Liver (tissue), 9 donors: Measurements from ENCODE around the gene MRPS18B. TPM values are rescaled to one million over a fixed set of nuclear protein-coding genes. Genes with fewer than 3 reads are reported as not detected.

Experiments
- DNase-seq: peaks from one replicate; pipeline ENCODE4 v3.0.0-alpha.2; 2017; ENCODE audit warnings: low spot score
- H3K27ac ChIP-seq, 2 donors: one replicate each; pipeline ENCODE4 v1.7.0; 2013; ENCODE audit warnings: inconsistent platforms in 2 of 2, low read length in 2 of 2, control low read depth in 1 of 2, low read depth in 1 of 2, mild to moderate bottlenecking in 1 of 2
- H3K27me3 ChIP-seq, 4 donors: one replicate each; pipeline versions ENCODE4 v1.6.1 to v1.7.0; 2013; ENCODE audit warnings: low read length in 3 of 4, inconsistent platforms in 1 of 4, mild to moderate bottlenecking in 1 of 4, moderate library complexity in 1 of 4; ENCODE audit not compliant: control insufficient read depth in 4 of 4, insufficient read depth in 4 of 4
- H3K36me3 ChIP-seq, 4 donors: one replicate each; pipeline versions ENCODE4 v1.6.1 to v1.7.0; 2013; ENCODE audit warnings: low read length in 3 of 4, mild to moderate bottlenecking in 3 of 4, low read depth in 1 of 4, moderate library complexity in 1 of 4; ENCODE audit not compliant: control insufficient read depth in 4 of 4, insufficient read depth in 3 of 4
- H3K4me1 ChIP-seq, 4 donors: one replicate each; pipeline versions ENCODE4 v1.6.1 to v1.7.0; 2013; ENCODE audit warnings: low read length in 3 of 4, mild to moderate bottlenecking in 3 of 4, moderate library complexity in 1 of 4; ENCODE audit not compliant: control insufficient read depth in 4 of 4, insufficient read depth in 4 of 4
- H3K4me3 ChIP-seq, 3 donors: one replicate each; pipeline versions ENCODE4 v1.6.1 to v1.7.0; 2013; ENCODE audit warnings: low read length in 3 of 3, control low read depth in 1 of 3, low read depth in 1 of 3, mild to moderate bottlenecking in 1 of 3
- H3K9ac ChIP-seq, 2 donors: one replicate each; pipeline ENCODE4 v1.7.0; 2013; ENCODE audit warnings: low read length in 2 of 2, mild to moderate bottlenecking in 2 of 2, moderate library complexity in 2 of 2, control low read depth in 1 of 2, low read depth in 1 of 2
- H3K9me3 ChIP-seq, 4 donors: one replicate each; pipeline versions ENCODE4 v1.6.1 to v1.7.0; 2013; ENCODE audit warnings: low read length in 3 of 4; ENCODE audit not compliant: control insufficient read depth in 4 of 4
- EGR1 ChIP-seq, 2 donors: IDR thresholded peaks; 2 replicates each; pipeline ENCODE4 v1.6.1; 2016 to 2018; ENCODE audit warnings: antibody characterized with exemption in 2 of 2, low read depth in 2 of 2
- FOXA1 ChIP-seq: IDR thresholded peaks from 2 replicates; pipeline ENCODE4 v1.6.1; 2016; ENCODE audit warnings: antibody characterized with exemption
- FOXA2 ChIP-seq: IDR thresholded peaks from 2 replicates; pipeline ENCODE4 v1.6.1; 2016; ENCODE audit warnings: antibody characterized with exemption
- GABPA ChIP-seq, 2 donors: IDR thresholded peaks in 1 of 2; conservative IDR thresholded peaks in 1 of 2; 2 replicates each; pipeline ENCODE4 v1.6.1; 2016; ENCODE audit warnings: antibody characterized with exemption in 2 of 2, mild to moderate bottlenecking in 1 of 2, moderate library complexity in 1 of 2
- HNF4A ChIP-seq, 2 donors: conservative IDR thresholded peaks; 2 replicates each; pipeline ENCODE4 v1.6.1; 2016; ENCODE audit warnings: antibody characterized with exemption in 2 of 2, mild to moderate bottlenecking in 2 of 2
- HNF4G ChIP-seq: IDR thresholded peaks from 2 replicates; pipeline ENCODE4 v1.6.1; 2016; ENCODE audit warnings: antibody characterized with exemption
- JUND ChIP-seq, 2 donors: IDR thresholded peaks; 2 replicates each; pipeline ENCODE4 v1.6.1; 2016; ENCODE audit warnings: antibody characterized with exemption in 2 of 2
- MAX ChIP-seq: IDR thresholded peaks from 2 replicates; pipeline ENCODE4 v1.6.1; 2016; ENCODE audit warnings: antibody characterized with exemption
- RAD21 ChIP-seq, 2 donors: IDR thresholded peaks; 2 replicates each; pipeline ENCODE4 v1.6.1; 2016; ENCODE audit warnings: antibody characterized with exemption in 2 of 2, mild to moderate bottlenecking in 2 of 2
- REST ChIP-seq: IDR thresholded peaks from 2 replicates; pipeline ENCODE4 v1.6.1; 2016; ENCODE audit warnings: antibody characterized with exemption, mild to moderate bottlenecking
- RXRA ChIP-seq, 2 donors: IDR thresholded peaks; 2 replicates each; pipeline ENCODE4 v1.6.1; 2017 to 2018; ENCODE audit warnings: antibody characterized with exemption in 2 of 2, mild to moderate bottlenecking in 1 of 2
- SP1 ChIP-seq: IDR thresholded peaks from 2 replicates; pipeline ENCODE4 v1.6.1; 2018; ENCODE audit warnings: antibody characterized with exemption, mild to moderate bottlenecking
- TAF1 ChIP-seq: conservative IDR thresholded peaks from 2 replicates; pipeline ENCODE4 v1.6.1; 2016; ENCODE audit warnings: antibody characterized with exemption, mild to moderate bottlenecking
- YY1 ChIP-seq: IDR thresholded peaks from 2 replicates; pipeline ENCODE4 v1.6.1; 2016; ENCODE audit warnings: antibody characterized with exemption, mild to moderate bottlenecking
- ZBTB33 ChIP-seq: IDR thresholded peaks from 2 replicates; pipeline ENCODE4 v1.6.1; 2016; ENCODE audit warnings: antibody characterized with exemption
- WGBS: extraction: QIAGEN DNeasy Blood & Tissue Kit; methylation state at CpG from one replicate; pipeline ENCODE4 v1.1.7; 2013; 5-methylcytosine and 5-hydroxymethylcytosine counted together
- polyA plus RNA-seq, 2 donors: library from polyadenylated mRNA; stranded (reverse) in 1 of 2; unstranded in 1 of 2; fragments of 200-250 nt in 1 of 2; fragments of >200 nt in 1 of 2; fragmentation: Nextera tagmentation in 1 of 2; extraction: Ambion mirVana in 1 of 2; gene quantifications; one replicate each; pipeline versions ENCODE4 v1.2.1 to v1.2.3, GENCODE V29; 2013 to 2015
- total RNA-seq, 2 donors: library from RNA; depleted of rRNA; stranded (reverse); fragments of >200 nt; gene quantifications; one replicate each; pipeline ENCODE4 v1.2.3, GENCODE V29; 2014
- donor health status: healthy.
- donor health status: healthy.
- donor health status: healthy.
- donor health status: healthy.
- donor health status: healthy.

Gene MRPS18B
- total and polyA plus RNA-seq, 4 donors = 50.5 to 81.9 (median 69.4) TPM

- Histone ChIP-seq H3K4me3 (peak overlapping the region; percentile 89 to 98 (median 92)), H3K27ac (peak overlapping the region; percentile 89 to 93), H3K9ac (peak overlapping the region; percentile 80 to 85), H3K27me3 (no peaks in the 10 kb centered on the region), H3K9me3 (no peaks in the 10 kb centered on the region), H3K36me3 (peaks cover 0 to 15% (median 13%) of the 10 kb centered on the region in 4 donors), H3K4me1 (peaks cover 2 to 20% (median 15%) of the 10 kb centered on the region in 4 donors)
- TF ChIP-seq RXRA (IDR thresholded peaks at IDR 0.05) (peak in 1 of 2 donors; percentile 37), SP1 (peak; percentile 30), MAX (no peak), RAD21 (IDR thresholded peaks at IDR 0.05) (no peak), HNF4G (no peak), FOXA2 (no peak), FOXA1 (no peak), YY1 (peak; percentile 78)
- DNase-seq = peak; percentile 76
- WGBS = under 1% methylated on average over 78 of the region's 78 CpGs
Observed at GRCh38 chr6:30647242-30648116, 29.8 kb downstream of the MRPS18B start.

DNA sequence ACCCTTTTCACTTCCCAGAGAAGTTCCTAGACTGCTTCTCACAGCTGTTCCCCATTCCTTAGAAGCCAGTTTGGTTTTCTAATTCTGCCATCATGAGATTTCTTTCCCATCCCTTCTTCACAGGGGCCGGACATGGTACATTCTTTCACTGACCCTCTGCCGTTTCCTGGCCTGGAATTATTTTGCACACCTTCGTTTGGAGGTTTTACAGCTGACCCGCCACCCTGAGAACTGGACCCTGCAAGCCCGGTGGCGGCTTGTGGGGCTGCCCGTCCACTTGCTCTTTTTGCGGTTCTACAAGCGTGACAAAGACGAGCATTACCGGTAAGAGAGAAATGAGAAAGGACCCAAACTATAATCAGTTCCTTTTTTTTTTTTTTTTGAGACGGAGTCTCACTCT, 33.5 kb downstream of the MRPS18B start:
- DNase-seq = no peak
- WGBS = 94% methylated on average over 12 of the region's 12 CpGs
- Histone ChIP-seq H3K27ac (no peak overlapping the region), H3K27me3 (no peaks in the 10 kb centered on the region), H3K4me1 (peaks cover 2 to 22% (median 15%) of the 10 kb centered on the region in 4 donors), H3K36me3 (peaks cover 4 to 46% (median 37%) of the 10 kb centered on the region in 4 donors), H3K9me3 (no peaks in the 10 kb centered on the region), H3K4me3 (no peak overlapping the region), H3K9ac (no peak overlapping the region)
- no peak for TF ChIP-seq FOXA1
- TF ChIP-seq TAF1 = no peak
- TF ChIP-seq RAD21 (IDR thresholded peaks at IDR 0.05) = no peak
- no peak for TF ChIP-seq SP1

DNA sequence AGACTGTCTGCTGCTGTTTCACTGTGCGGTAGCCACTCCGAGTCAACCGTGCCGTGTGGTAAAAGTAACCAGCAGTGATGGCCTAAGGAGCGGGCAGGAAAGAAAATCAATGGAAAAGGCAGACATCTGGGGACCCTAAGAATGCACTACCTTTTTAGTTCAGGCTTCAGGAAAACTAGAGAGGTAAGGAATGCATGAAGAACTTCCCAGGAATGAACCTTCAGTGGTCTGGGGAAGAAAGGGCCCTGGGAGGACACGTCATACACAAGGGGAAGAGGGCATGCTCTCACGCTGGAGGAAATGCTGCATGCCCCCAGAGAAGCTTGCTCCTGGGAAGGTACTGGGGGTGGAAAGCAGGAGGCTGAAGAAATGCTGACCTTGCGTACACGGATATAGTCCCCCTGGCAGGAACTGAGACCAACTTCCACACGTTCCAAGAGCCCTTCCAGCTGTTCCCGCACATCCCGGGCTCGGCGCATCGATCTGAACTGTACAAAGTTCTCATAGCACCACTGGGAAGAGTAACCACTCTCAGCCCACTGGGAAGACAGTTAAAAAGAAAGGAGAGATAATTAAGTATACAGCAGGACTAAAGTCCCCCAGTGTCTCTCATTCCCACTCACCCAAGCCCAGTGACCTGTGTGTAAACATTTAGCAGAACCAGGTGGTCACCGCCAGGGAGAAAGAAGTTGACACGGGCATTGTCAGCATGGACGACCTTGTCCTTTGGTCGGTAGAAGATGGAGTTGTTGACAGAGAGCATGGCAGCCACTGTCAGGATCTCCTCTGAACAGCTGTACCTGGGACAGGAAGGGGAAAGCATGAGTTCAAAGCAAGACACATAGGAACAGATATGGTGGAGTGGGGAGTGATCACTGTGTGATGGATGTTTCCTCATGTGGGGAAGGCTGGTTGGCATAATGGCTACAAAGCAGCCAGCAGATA, 37.4 kb downstream of the MRPS18B start:
- TF ChIP-seq GABPA (IDR thresholded peaks at IDR 0.05 in 1 of 2, conservative IDR thresholded peaks at IDR 0.05 in 1 of 2) (no peak), HNF4A (conservative IDR thresholded peaks at IDR 0.05) (peak; percentile 19 to 29)
- H3K27me3 ChIP-seq = no peaks in the 10 kb centered on the region
- peaks cover 0 to 8% (median 3%) of the 10 kb centered on the region in 4 donors for H3K4me1 ChIP-seq
- H3K9ac ChIP-seq = no peak overlapping the region
- H3K27ac ChIP-seq = no peak overlapping the region
- no peak overlapping the region for H3K4me3 ChIP-seq
- H3K36me3 ChIP-seq = peaks cover 16 to 74% (median 56%) of the 10 kb centered on the region in 4 donors
- H3K9me3 ChIP-seq = no peaks in the 10 kb centered on the region
- DNase-seq = no peak
- WGBS = 72% methylated on average over 19 of the region's 19 CpGs

DNA sequence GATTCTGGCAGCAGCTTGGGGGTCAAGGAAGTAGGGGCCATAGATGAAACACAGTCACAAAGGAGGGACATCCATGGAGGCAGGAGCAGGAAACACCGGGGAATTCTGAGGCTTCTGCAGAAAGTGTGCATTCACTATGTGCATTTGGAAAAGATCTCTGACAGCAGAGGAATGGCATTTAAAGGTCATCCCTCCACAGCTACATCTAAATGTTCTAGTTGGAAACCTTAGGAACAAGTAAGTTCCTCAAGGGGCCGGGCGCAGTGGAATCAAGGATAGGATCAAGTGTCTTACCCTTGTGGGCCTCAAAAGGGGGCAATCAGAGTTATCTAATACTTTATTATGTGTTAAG, 38.1 kb downstream of the MRPS18B start:
- no peak overlapping the region for H3K9ac ChIP-seq
- no peak overlapping the region for H3K27ac ChIP-seq
- no peak overlapping the region for H3K4me3 ChIP-seq
- no peak for DNase-seq
- H3K9me3 ChIP-seq = no peaks in the 10 kb centered on the region
- peaks cover 16 to 76% (median 60%) of the 10 kb centered on the region in 4 donors for H3K36me3 ChIP-seq
- peaks cover 0 to 8% (median 3%) of the 10 kb centered on the region in 4 donors for H3K4me1 ChIP-seq
- H3K27me3 ChIP-seq = no peaks in the 10 kb centered on the region
- 96% methylated on average over 3 of the region's 3 CpGs for WGBS
- no peak for TF ChIP-seq FOXA1
- TF ChIP-seq HNF4A (conservative IDR thresholded peaks at IDR 0.05) = no peak
- no peak for TF ChIP-seq HNF4G
- no peak for TF ChIP-seq YY1
- no peak for TF ChIP-seq ZBTB33
- TF ChIP-seq EGR1 (IDR thresholded peaks at IDR 0.05; ENCODE audit: low read depth in 2 of 2) = no peak
- TF ChIP-seq RXRA (IDR thresholded peaks at IDR 0.05) = no peak
- no peak for TF ChIP-seq JUND (IDR thresholded peaks at IDR 0.05)
- no peak for TF ChIP-seq REST
- TF ChIP-seq TAF1 = no peak
- no peak for TF ChIP-seq RAD21 (IDR thresholded peaks at IDR 0.05)
